Astrocyte (in vitro differentiated cells and primary cell): ENCODE data around the gene F11. TPM values are rescaled to one million over a fixed set of nuclear protein-coding genes. Genes with fewer than 3 reads are reported as not detected.

Experiments
- DNase-seq: peaks from one replicate; pipeline ENCODE4 v3.0.0-alpha.2; 2010; ENCODE audit warnings: low read depth
- FAIRE-seq: peaks from 2 replicates; lab custom pipeline; 2011; peaks lifted over from hg19 to GRCh38; lab: Jason Lieb, UNC
- H2AFZ ChIP-seq: 2 replicates; pipeline ENCODE4 v1.6.0; 2012; ENCODE audit warnings: low read depth, low read length, inconsistent platforms
- H3K27ac ChIP-seq: 2 replicates; pipeline ENCODE4 v1.5.1; 2011; ENCODE audit warnings: low read depth, low read length, inconsistent platforms
- H3K27me3 ChIP-seq: 2 replicates; pipeline ENCODE4 v1.6.0; 2011; ENCODE audit warnings: low read length, inconsistent platforms; ENCODE audit not compliant: insufficient read depth
- H3K36me3 ChIP-seq: 2 replicates; pipeline ENCODE4 v1.5.1; 2011; ENCODE audit warnings: low read length, inconsistent platforms; ENCODE audit not compliant: insufficient read depth
- H3K4me1 ChIP-seq: 2 replicates; pipeline ENCODE4 v1.5.1; 2011; ENCODE audit warnings: low read length, inconsistent platforms; ENCODE audit not compliant: insufficient read depth
- H3K4me2 ChIP-seq: 2 replicates; pipeline ENCODE4 v1.6.0; 2012; ENCODE audit warnings: low read length, inconsistent platforms
- H3K4me3 ChIP-seq: 2 replicates; pipeline ENCODE4 v1.5.1; 2011; ENCODE audit warnings: low read depth, mild to moderate bottlenecking, low read length, inconsistent platforms; ENCODE audit not compliant: insufficient read depth
- H3K79me2 ChIP-seq: 2 replicates; pipeline ENCODE4 v1.6.0; 2012; ENCODE audit warnings: mild to moderate bottlenecking, low read length, inconsistent platforms; ENCODE audit not compliant: insufficient read depth
- H3K9ac ChIP-seq: 2 replicates; pipeline ENCODE4 v1.6.0; 2012; ENCODE audit warnings: mild to moderate bottlenecking, low read length, inconsistent platforms
- H3K9me3 ChIP-seq: 2 replicates; pipeline ENCODE4 v1.5.1; 2012; ENCODE audit warnings: low read depth, mild to moderate bottlenecking, low read length, inconsistent platforms; ENCODE audit not compliant: insufficient read depth
- H4K20me1 ChIP-seq: 2 replicates; pipeline ENCODE4 v1.6.0; 2012; ENCODE audit warnings: low read length, inconsistent platforms; ENCODE audit not compliant: insufficient read depth
- H3K27ac Mint-ChIP-seq: one replicate; pipeline ENCODE4 v1.8.0; 2021; ENCODE audit warnings: mild to moderate bottlenecking, mixed read lengths; ENCODE audit not compliant: unreplicated experiment
- H3K27me3 Mint-ChIP-seq: one replicate; pipeline ENCODE4 v1.8.0; 2021; ENCODE audit warnings: low read depth, mixed read lengths; ENCODE audit not compliant: unreplicated experiment
- H3K36me3 Mint-ChIP-seq: one replicate; pipeline ENCODE4 v1.8.0; 2021; ENCODE audit warnings: low read depth, mixed read lengths; ENCODE audit not compliant: unreplicated experiment
- H3K4me1 Mint-ChIP-seq: one replicate; pipeline ENCODE4 v1.8.0; 2021; ENCODE audit warnings: low read depth, mixed read lengths; ENCODE audit not compliant: unreplicated experiment
- H3K4me3 Mint-ChIP-seq: one replicate; pipeline ENCODE4 v1.8.0; 2021; ENCODE audit warnings: mild to moderate bottlenecking, moderate library complexity, mixed read lengths; ENCODE audit not compliant: unreplicated experiment
- H3K9me3 Mint-ChIP-seq: one replicate; pipeline ENCODE4 v1.8.0; 2021; ENCODE audit warnings: mild to moderate bottlenecking, mixed read lengths; ENCODE audit not compliant: unreplicated experiment
- EZH2 ChIP-seq: IDR thresholded peaks from 2 replicates; pipeline ENCODE4 v1.6.1; 2012; ENCODE audit warnings: mild to moderate bottlenecking, low read length, inconsistent platforms; ENCODE audit not compliant: insufficient read depth
- total RNA-seq: library from RNA; stranded (reverse); gene quantifications from 2 replicates; pipeline ENCODE4 v1.2.1, GENCODE V29; 2021
- TF ChIP-seq, protein P1 (sequence below): IDR thresholded peaks from 2 replicates; pipeline ENCODE4 v1.5.1; 2011; ENCODE audit warnings: low read depth, mild to moderate bottlenecking, inconsistent platforms, low read length, moderate library complexity; ENCODE audit not compliant: insufficient read depth

F11 gene
- total RNA-seq, 1 donor from 2014 or later, result not detected

DNA sequence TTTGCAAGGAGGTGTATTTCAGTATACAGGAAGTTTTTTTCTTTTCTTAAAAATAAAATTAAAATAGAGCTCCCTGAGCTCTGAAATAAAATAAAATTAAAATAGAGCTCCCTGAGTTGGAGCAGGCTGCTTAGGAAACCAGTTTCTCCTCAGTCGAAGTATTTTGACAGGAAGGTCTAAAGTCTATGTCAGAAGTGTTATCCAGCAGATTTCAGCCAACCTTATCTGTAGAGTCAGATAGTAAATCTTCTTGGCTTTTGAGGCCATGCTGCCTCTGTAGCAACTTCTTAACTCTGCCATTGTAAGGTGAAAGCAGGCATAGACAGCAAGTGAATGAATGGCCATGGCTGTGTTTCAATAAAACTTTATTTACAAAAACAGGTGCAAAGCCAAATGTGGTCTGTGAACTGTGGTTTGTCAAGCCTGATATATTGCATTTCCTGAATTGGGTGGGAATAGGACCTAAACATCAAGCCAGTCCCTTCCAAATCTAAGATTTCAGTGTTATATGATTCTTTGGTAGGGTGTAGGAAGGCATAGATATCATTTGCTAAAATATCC is 48.2 kb upstream of the F11 start:
- H3K4me3 Mint-ChIP-seq, result no peak overlapping the region
- no peak overlapping the region for H3K4me3 ChIP-seq
- H4K20me1 ChIP-seq, result no peaks in the 10 kb centered on the region
- H3K9ac ChIP-seq, result no peak overlapping the region
- peaks cover 3% of the 10 kb centered on the region for H3K27me3 Mint-ChIP-seq
- H3K4me1 ChIP-seq, result no peaks in the 10 kb centered on the region
- TF ChIP-seq EZH2, result no peak
- TF ChIP-seq, protein P1, sequence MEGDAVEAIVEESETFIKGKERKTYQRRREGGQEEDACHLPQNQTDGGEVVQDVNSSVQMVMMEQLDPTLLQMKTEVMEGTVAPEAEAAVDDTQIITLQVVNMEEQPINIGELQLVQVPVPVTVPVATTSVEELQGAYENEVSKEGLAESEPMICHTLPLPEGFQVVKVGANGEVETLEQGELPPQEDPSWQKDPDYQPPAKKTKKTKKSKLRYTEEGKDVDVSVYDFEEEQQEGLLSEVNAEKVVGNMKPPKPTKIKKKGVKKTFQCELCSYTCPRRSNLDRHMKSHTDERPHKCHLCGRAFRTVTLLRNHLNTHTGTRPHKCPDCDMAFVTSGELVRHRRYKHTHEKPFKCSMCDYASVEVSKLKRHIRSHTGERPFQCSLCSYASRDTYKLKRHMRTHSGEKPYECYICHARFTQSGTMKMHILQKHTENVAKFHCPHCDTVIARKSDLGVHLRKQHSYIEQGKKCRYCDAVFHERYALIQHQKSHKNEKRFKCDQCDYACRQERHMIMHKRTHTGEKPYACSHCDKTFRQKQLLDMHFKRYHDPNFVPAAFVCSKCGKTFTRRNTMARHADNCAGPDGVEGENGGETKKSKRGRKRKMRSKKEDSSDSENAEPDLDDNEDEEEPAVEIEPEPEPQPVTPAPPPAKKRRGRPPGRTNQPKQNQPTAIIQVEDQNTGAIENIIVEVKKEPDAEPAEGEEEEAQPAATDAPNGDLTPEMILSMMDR, result no peak
- no peak overlapping the region for H3K4me2 ChIP-seq
- no peak overlapping the region for H3K27ac Mint-ChIP-seq
- no peak overlapping the region for H3K27ac ChIP-seq
- FAIRE-seq, result no peak
- no peaks in the 10 kb centered on the region for H3K79me2 ChIP-seq
- H3K4me1 Mint-ChIP-seq, result no peaks in the 10 kb centered on the region
- peaks cover 1% of the 10 kb centered on the region for H3K9me3 Mint-ChIP-seq
- H3K36me3 Mint-ChIP-seq, result no peaks in the 10 kb centered on the region
- H3K36me3 ChIP-seq, result no peaks in the 10 kb centered on the region
- H2AFZ ChIP-seq, result no peak overlapping the region
- DNase-seq, result no peak
- no peaks in the 10 kb centered on the region for H3K9me3 ChIP-seq
- H3K27me3 ChIP-seq, result no peaks in the 10 kb centered on the region

- peaks cover 24% of the 10 kb centered on the region for H3K9me3 Mint-ChIP-seq
- H3K27ac ChIP-seq, result no peak overlapping the region
- H3K4me1 ChIP-seq, result no peaks in the 10 kb centered on the region
- TF ChIP-seq, protein P1, result no peak
- no peak for TF ChIP-seq EZH2
- H3K4me3 ChIP-seq, result no peak overlapping the region
- no peak overlapping the region for H3K4me3 Mint-ChIP-seq
- no peaks in the 10 kb centered on the region for H4K20me1 ChIP-seq
- no peaks in the 10 kb centered on the region for H3K36me3 Mint-ChIP-seq
- H3K4me2 ChIP-seq, result no peak overlapping the region
- peaks cover 3% of the 10 kb centered on the region for H3K27me3 Mint-ChIP-seq
- H3K27me3 ChIP-seq, result no peaks in the 10 kb centered on the region
- DNase-seq (no peak), FAIRE-seq (no peak)
- H3K4me1 Mint-ChIP-seq, result no peaks in the 10 kb centered on the region
- H3K36me3 ChIP-seq, result no peaks in the 10 kb centered on the region
- H3K79me2 ChIP-seq, result no peaks in the 10 kb centered on the region
- no peaks in the 10 kb centered on the region for H3K9me3 ChIP-seq
- H2AFZ ChIP-seq, result no peak overlapping the region
- H3K9ac ChIP-seq, result no peak overlapping the region
- no peak overlapping the region for H3K27ac Mint-ChIP-seq
Measured at GRCh38 chr4:186221624-186222023, 44.4 kb upstream of the F11 start.

DNA sequence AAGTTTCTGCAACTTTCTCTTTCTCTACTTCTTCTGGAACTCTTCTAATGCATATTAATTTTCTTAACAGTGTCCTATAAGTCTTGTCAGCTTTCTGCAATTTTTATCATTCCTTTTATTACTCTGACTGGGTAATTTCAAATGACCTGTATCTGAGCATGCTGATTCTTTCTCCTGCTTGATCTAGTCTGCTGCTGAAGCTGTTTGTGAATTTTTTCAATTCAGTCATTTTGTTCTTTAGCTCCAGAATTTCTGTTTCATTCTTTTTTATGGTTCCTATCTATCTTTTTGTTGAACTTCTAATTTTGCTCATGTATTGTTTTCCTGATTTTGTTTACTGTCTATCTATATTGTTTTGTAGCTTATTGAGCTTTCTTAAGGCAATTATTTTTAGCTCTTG is 40.1 kb upstream of the F11 start:
- Mint-ChIP-seq H3K9me3 (peaks cover 24% of the 10 kb centered on the region), H3K27ac (no peak overlapping the region)

More for the DNA sequence above, 40.1 kb upstream of the F11 start:
- Mint-ChIP-seq H3K36me3 (peaks cover 2% of the 10 kb centered on the region), H3K4me1 (no peaks in the 10 kb centered on the region), H3K27me3 (no peaks in the 10 kb centered on the region), H3K4me3 (no peak overlapping the region)
- Histone ChIP-seq H2AFZ (no peak overlapping the region), H3K27me3 (no peaks in the 10 kb centered on the region), H3K79me2 (no peaks in the 10 kb centered on the region), H3K9me3 (no peaks in the 10 kb centered on the region), H4K20me1 (no peaks in the 10 kb centered on the region), H3K4me2 (no peak overlapping the region), H3K4me1 (no peaks in the 10 kb centered on the region), H3K4me3 (no peak overlapping the region), H3K9ac (no peak overlapping the region), H3K36me3 (no peaks in the 10 kb centered on the region), H3K27ac (no peak overlapping the region)
- FAIRE-seq, result no peak
- DNase-seq, result no peak
- TF ChIP-seq EZH2, result no peak
